ENCODE data around the gene SDCCAG8.

The SDCCAG8 gene

GRCh38 chr1:243287652-243288051, 31.8 kb downstream of the SDCCAG8 start:
- CTCF ChIA-PET: interaction anchor here (0.7 kb wide), 1 partner anchor 123 kb away, joined by 3 read pairs; no protein-coding TSS in a partner anchor
- Histone ChIP-seq H3K4me3 (ENCODE audit: low read depth, low read length) (no peak overlapping the region), H3K4me1 (ENCODE audit: control insufficient read depth, insufficient read depth, low read length) (no peaks in the 10 kb centered on the region), H3K36me3 (ENCODE audit: control insufficient read depth in 2 of 2, insufficient read depth in 1 of 2, low read length in 2 of 2) (peaks cover 8 to 43% of the 10 kb centered on the region in 2 experiments; a peak in 2 of 3 replicates), H3K27ac (ENCODE audit: extremely low read depth, low read depth, low read length) (no peak overlapping the region), H3K9me3 (ENCODE audit: control insufficient read depth, insufficient read depth, low read depth, low read length) (no peaks in the 10 kb centered on the region)
- TF ChIP-seq, protein P1, sequence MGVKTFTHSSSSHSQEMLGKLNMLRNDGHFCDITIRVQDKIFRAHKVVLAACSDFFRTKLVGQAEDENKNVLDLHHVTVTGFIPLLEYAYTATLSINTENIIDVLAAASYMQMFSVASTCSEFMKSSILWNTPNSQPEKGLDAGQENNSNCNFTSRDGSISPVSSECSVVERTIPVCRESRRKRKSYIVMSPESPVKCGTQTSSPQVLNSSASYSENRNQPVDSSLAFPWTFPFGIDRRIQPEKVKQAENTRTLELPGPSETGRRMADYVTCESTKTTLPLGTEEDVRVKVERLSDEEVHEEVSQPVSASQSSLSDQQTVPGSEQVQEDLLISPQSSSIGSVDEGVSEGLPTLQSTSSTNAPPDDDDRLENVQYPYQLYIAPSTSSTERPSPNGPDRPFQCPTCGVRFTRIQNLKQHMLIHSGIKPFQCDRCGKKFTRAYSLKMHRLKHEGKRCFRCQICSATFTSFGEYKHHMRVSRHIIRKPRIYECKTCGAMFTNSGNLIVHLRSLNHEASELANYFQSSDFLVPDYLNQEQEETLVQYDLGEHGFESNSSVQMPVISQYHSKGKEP (tag by site-specific recombination; IDR thresholded peaks at IDR 0.05): no peak
- TF ChIP-seq ZNF404 (tag by site-specific recombination; IDR thresholded peaks at IDR 0.05) (no peak), ZNF354C (tag by site-specific recombination; IDR thresholded peaks at IDR 0.05; ENCODE audit: borderline replicate concordance, low read depth) (no peak)
- TF ChIP-seq, protein P2, sequence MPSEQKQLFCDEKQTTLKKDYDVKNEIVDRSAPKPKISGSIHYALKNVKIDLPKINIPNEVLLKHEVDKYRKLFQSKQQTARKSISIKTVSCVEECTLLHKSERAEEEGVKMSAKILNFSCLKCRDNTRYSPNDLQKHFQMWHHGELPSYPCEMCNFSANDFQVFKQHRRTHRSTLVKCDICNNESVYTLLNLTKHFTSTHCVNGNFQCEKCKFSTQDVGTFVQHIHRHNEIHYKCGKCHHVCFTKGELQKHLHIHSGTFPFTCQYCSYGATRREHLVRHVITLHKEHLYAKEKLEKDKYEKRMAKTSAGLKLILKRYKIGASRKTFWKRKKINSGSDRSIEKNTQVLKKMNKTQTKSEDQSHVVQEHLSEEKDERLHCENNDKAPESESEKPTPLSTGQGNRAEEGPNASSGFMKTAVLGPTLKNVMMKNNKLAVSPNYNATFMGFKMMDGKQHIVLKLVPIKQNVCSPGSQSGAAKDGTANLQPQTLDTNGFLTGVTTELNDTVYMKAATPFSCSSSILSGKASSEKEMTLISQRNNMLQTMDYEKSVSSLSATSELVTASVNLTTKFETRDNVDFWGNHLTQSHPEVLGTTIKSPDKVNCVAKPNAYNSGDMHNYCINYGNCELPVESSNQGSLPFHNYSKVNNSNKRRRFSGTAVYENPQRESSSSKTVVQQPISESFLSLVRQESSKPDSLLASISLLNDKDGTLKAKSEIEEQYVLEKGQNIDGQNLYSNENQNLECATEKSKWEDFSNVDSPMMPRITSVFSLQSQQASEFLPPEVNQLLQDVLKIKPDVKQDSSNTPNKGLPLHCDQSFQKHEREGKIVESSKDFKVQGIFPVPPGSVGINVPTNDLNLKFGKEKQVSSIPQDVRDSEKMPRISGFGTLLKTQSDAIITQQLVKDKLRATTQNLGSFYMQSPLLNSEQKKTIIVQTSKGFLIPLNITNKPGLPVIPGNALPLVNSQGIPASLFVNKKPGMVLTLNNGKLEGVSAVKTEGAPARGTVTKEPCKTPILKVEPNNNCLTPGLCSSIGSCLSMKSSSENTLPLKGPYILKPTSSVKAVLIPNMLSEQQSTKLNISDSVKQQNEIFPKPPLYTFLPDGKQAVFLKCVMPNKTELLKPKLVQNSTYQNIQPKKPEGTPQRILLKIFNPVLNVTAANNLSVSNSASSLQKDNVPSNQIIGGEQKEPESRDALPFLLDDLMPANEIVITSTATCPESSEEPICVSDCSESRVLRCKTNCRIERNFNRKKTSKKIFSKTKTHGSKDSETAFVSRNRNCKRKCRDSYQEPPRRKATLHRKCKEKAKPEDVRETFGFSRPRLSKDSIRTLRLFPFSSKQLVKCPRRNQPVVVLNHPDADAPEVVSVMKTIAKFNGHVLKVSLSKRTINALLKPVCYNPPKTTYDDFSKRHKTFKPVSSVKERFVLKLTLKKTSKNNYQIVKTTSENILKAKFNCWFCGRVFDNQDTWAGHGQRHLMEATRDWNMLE (tag by site-specific recombination; conservative IDR thresholded peaks at IDR 0.05; ENCODE audit: low read depth): no peak
- POLR2A ChIA-PET: no interaction called here

DNA sequence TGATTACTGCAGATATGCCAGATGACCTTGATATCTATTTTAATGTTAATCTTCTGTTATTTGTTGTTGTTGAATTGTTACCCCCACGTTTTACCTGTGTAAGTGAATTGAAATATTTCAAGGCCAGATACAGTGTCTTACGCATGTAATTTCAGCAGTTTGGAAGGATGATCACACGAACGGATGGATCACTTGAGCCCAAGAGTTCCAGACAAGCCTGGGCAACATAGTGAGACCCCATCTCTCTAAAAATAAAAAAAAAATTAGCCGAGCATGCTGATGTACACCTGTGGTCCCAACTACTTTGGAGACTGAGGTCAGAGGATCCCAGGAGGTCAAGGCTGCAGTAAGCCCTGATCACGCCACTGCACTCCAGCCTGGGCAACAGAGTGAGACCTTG, 32.2 kb downstream of the SDCCAG8 start:
- POLR2A ChIA-PET: no interaction called here
- peaks cover 4 to 47% of the 10 kb centered on the region in 2 experiments; a peak in 2 of 3 replicates for H3K36me3 ChIP-seq (ENCODE audit: control insufficient read depth in 2 of 2, insufficient read depth in 1 of 2, low read length in 2 of 2)
- CTCF ChIA-PET: interaction anchor here (0.7 kb wide), 1 partner anchor 123 kb away, joined by 3 read pairs; no protein-coding TSS in a partner anchor

GRCh38 chr1:243291292-243291691, 35.5 kb downstream of the SDCCAG8 start:
- H3K36me3 ChIP-seq (ENCODE audit: control insufficient read depth in 2 of 2, insufficient read depth in 1 of 2, low read length in 2 of 2): peaks cover 3 to 36% of the 10 kb centered on the region in 2 experiments; a peak in 2 of 3 replicates

More for the DNA sequence above, 32.2 kb downstream of the SDCCAG8 start:
- Histone ChIP-seq H3K27ac (ENCODE audit: extremely low read depth, low read depth, low read length) (no peak overlapping the region), H3K4me3 (ENCODE audit: low read depth, low read length) (no peak overlapping the region), H3K9me3 (ENCODE audit: control insufficient read depth, insufficient read depth, low read depth, low read length) (no peaks in the 10 kb centered on the region), H3K4me1 (ENCODE audit: control insufficient read depth, insufficient read depth, low read length) (no peaks in the 10 kb centered on the region)
- no peak for TF ChIP-seq SALL2 (tag by site-specific recombination; IDR thresholded peaks at IDR 0.05; ENCODE audit: borderline replicate concordance)
- TF ChIP-seq, protein P3, sequence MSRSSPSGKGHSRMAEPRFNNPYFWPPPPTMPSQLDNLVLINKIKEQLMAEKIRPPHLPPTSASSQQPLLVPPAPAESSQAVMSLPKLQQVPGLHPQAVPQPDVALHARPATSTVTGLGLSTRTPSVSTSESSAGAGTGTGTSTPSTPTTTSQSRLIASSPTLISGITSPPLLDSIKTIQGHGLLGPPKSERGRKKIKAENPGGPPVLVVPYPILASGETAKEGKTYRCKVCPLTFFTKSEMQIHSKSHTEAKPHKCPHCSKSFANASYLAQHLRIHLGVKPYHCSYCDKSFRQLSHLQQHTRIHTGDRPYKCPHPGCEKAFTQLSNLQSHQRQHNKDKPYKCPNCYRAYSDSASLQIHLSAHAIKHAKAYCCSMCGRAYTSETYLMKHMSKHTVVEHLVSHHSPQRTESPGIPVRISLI (tag by site-specific recombination; IDR thresholded peaks at IDR 0.05): no peak
- peak; percentile 68; the same call in 1 of the 2 replicates for TF ChIP-seq ZNF121 (tag by site-specific recombination; IDR thresholded peaks at IDR 0.05)
- no peak for TF ChIP-seq ZNF76 (tag by site-specific recombination; IDR thresholded peaks at IDR 0.05; ENCODE audit: borderline replicate concordance, low read depth)
- TF ChIP-seq GFI1B (tag by site-specific recombination; IDR thresholded peaks at IDR 0.05): no peak
- no peak for TF ChIP-seq OVOL3 (tag by site-specific recombination; IDR thresholded peaks at IDR 0.05)

More at GRCh38 chr1:243291292-243291691, 35.5 kb downstream of the SDCCAG8 start:
- POLR2A ChIA-PET: no interaction called here
- TF ChIP-seq ZNF121 (tag by site-specific recombination; IDR thresholded peaks at IDR 0.05) (no peak), ZNF423 (tag by site-specific recombination; IDR thresholded peaks at IDR 0.05) (no peak), ZNF211 (tag by site-specific recombination; IDR thresholded peaks at IDR 0.05; ENCODE audit: low read depth) (no peak), GLI2 (tag by site-specific recombination; IDR thresholded peaks at IDR 0.05; ENCODE audit: borderline replicate concordance, low read depth) (no peak), ZNF266 (tag by site-specific recombination; IDR thresholded peaks at IDR 0.05; ENCODE audit: low read depth) (no peak), ATF2 (tag by site-specific recombination; IDR thresholded peaks at IDR 0.05; ENCODE audit: low read depth) (no peak), ZNF600 (tag by site-specific recombination; IDR thresholded peaks at IDR 0.05) (no peak), ZNF521 (tag by site-specific recombination; IDR thresholded peaks at IDR 0.05) (no peak), ZFP37 (tag by site-specific recombination; IDR thresholded peaks at IDR 0.05) (no peak), HOXD13 (CRISPR knock-in tag; IDR thresholded peaks at IDR 0.05; ENCODE audit: borderline replicate concordance) (no peak), ZNF174 (tag by site-specific recombination; IDR thresholded peaks at IDR 0.05) (no peak), BCL11B (tag by site-specific recombination; IDR thresholded peaks at IDR 0.05; ENCODE audit: low read depth) (no peak), ZNF140 (tag by site-specific recombination; IDR thresholded peaks at IDR 0.05) (no peak), ZBTB20 (tag by site-specific recombination; IDR thresholded peaks at IDR 0.05) (no peak), BCL11A (tag by site-specific recombination; IDR thresholded peaks at IDR 0.05; ENCODE audit: low read depth) (no peak)
- H3K9me3 ChIP-seq (ENCODE audit: control insufficient read depth, insufficient read depth, low read depth, low read length): no peaks in the 10 kb centered on the region
- no peak overlapping the region for H3K4me3 ChIP-seq (ENCODE audit: low read depth, low read length)
- CTCF ChIA-PET: interaction anchor here (0.7 kb wide), 1 partner anchor 82 kb away, joined by 3 read pairs; no protein-coding TSS in a partner anchor
- H3K27ac ChIP-seq (ENCODE audit: extremely low read depth, low read depth, low read length): no peak overlapping the region
- H3K4me1 ChIP-seq (ENCODE audit: control insufficient read depth, insufficient read depth, low read length): no peaks in the 10 kb centered on the region

All from HEK293 (cell line).